HG02981 (cell line): ENCODE measurements around the gene YY1.
"Not testable (repeated sequence)": the region's sequence is repeated elsewhere in the genome, so short reads cannot be mapped to it uniquely, and the experiment has no call there.

ENCODE experiments used
- ATAC-seq: cut with Tn5 transposase; IDR thresholded peaks from one replicate; pipeline ENCODE4 v1.9.1; 2021; ENCODE audit warnings: mild to moderate bottlenecking, moderate library complexity; ENCODE audit not compliant: unreplicated experiment

YY1 gene

DNA sequence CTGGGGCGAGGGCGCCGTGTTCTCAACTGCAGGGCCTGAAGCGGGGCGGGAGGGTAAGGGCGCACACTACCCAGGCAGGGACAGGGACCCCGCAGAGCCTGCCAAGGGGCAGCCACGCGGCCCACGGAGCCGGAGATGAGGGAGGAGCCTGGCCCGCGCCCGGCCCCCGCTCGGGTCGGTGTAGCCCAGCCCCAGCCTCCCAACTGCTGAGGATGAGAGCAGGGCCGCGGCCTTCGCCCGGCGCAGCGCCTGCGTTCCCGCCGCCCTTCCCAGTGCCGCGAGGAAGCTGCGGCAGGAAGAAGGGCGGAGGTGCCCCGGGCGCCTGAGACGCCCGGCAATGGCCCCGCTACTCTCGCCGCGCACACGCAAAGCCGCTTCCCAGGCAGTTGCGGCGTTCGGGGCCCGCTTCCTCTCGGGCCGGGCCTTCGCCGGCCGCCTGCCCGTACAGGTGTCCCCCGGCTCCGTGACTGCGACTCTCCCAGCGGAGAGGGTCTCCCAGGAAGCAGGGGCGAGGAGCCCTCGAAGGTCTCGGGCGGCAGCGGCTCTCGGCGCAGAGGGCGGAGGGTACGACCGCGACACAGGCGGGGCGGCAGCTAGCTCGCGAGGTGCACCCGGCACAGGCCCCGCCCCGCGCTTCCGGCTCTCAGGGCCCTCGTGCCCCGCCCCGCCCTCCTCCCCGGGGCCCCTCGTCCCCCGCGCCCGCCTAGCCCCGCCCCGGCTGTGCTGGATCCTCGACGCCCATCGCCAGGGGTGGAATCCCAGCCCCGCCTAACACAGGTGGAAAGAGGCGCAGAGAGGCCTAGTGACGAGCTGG is 24.8 kb upstream of the YY1 start:
- ATAC-seq = peak; percentile 94

DNA sequence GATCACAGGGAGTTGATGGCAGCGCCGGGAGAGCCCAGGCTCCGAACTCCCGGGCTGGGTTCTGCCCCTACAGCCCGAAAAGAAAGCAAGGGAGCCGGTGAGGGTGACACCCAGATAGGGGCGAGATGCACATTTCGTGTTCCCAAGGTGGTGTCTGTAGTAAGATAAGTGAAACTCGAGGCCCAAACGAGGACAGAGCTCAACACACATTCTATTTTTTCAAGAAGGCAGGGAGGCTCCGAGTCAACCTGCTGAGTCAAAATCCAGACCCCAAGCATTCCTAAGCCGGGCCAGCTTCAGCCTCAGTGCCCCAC is 24.2 kb upstream of the YY1 start:
- ATAC-seq = no peak

GRCh38 chr14:100215330-100215885 is 23.5 kb upstream of the YY1 start:
- ATAC-seq = no peak

GRCh38 chr14:100219126-100219785 is 19.7 kb upstream of the YY1 start:
- ATAC-seq = no peak

GRCh38 chr14:100221533-100222223 is 17.3 kb upstream of the YY1 start:
- ATAC-seq = peak; percentile 90

- no peak for ATAC-seq
Observed at GRCh38 chr14:100222224-100223093, 16.5 kb upstream of the YY1 start.

DNA sequence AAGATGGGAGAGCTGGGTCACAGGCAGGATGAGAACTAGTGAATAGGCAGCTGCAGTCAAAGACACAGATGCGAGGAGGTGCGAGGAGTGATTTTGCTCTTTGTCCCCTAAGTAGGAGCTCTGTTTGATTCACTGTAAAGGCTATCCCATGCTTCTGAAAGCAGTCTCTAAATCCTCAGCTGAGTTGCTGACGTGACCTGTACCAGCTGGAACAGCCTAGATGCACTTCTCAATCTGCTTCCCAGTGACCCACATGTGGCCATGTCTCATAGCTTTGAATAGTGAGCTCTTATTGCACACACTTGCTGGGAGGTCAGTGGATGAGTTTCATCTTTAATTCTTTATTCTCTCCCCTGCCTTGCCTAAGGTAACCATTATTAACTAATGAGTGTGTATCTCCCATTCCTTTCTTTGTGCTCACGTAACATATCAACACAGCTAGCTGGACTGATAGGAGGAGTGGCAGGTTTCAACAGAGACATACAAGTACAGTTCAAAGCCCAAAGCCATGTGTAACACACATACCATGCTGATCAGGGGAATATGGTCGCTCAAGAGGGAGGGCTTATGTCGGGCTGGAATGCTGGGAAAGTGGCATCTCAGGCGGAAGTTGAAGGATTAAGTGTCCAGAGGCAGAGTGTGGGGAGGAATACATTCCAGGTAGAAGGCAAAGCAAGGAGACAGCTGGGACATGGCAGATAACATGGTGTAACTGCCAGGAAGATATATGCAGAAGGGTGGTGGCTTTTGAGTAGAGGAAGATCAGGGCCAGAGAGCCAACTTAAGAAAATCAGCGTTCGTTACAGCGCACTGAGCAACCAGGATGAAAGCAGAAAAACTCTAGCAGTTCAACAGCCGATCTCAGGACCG is 15.4 kb upstream of the YY1 start:
- ATAC-seq = no peak

DNA sequence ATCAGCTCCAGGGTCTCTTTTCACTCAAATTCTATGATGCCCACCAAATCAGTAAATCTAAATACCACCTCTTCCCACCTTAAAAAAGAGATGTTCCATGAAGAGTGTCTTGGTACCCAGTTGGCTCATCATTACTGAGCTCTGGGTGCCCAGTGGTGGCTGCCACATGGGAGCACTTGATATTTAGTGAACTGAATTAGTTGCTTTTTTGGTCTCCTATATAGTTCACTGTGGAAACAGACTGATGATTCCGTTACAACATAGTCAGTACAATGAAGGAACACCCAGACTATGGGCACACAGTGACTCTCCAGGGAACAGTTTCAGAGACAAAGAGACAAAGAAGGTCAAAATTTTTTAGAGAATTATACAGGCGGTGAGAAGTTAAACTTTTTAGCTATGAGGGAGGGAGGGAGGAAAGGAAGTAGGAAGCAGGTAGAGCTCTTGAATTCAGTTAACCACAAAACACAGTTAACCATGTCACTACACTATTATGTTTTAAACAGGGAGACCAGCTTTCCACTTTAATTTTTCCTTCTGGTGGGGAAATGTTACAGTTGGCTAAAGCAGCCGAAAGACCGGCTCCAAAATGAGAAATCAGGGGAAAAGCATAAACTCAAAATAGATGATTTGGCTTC is 14.6 kb upstream of the YY1 start:
- no peak for ATAC-seq

GRCh38 chr14:100225169-100225568 is 13.8 kb upstream of the YY1 start:
- no peak for ATAC-seq

DNA sequence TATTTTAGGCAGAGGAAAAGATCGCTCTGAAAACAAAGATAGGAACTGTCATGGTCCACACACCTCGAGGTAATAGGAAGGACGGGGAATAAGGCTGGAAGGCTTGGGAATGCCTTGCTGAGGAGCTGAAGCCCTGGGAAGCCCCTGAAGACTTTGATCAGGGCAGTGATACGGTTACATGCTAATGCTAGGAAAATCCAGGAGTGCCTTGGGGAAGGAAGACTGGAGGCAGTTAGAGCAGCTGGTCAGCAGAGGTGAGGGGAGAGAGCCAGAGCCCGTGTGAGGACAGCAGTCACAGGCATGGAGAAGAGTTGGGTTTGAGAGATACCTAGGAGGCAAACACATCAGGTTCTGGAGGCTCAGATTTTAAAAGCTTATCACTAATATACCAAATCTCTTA is 8.6 kb upstream of the YY1 start:
- no peak for ATAC-seq

- ATAC-seq = no peak
Observed at GRCh38 chr14:100234511-100234910, 4.4 kb upstream of the YY1 start.

- ATAC-seq = not testable (repeated sequence)
Observed at GRCh38 chr14:100236271-100236818, 2.6 kb upstream of the YY1 start.

- no peak for ATAC-seq
Observed at GRCh38 chr14:100236881-100237280, 2.1 kb upstream of the YY1 start.

DNA sequence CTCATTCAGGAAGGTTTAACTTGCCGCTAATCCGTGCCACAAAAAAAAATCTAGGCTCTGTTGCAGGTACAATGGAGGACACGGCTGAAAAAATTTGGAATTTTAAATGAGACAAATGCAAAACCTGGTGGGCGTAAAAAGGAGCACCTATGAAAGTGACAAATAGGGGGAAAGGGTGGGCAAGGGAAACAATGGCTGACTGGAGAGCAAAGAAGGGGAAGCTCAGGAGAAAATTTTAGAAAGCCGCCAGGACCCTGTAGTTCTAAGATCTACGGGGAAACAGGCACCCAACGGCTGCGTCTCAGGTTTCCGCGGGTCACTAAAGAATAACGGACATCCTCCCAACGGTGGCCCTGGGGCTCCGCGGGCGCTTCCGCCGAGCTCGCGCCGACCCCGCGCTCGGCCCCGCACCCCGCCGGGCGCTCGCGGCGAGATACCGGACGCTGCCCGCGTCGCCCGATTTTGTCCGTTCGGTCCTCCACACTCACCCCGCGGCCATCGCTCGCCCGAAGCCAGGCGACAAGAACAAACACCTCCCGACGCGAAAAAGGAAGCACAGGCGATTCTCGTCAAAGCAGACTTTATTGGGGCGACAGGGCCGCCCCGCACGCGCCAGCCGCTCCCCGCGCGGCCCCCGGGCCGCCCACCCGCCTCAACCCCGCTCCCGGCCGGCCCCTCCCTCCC is 1.1 kb upstream of the YY1 start:
- ATAC-seq = peak; percentile 19

- no peak for ATAC-seq
Observed at GRCh38 chr14:100239211-100239839, 381 bp downstream of the YY1 start.

DNA sequence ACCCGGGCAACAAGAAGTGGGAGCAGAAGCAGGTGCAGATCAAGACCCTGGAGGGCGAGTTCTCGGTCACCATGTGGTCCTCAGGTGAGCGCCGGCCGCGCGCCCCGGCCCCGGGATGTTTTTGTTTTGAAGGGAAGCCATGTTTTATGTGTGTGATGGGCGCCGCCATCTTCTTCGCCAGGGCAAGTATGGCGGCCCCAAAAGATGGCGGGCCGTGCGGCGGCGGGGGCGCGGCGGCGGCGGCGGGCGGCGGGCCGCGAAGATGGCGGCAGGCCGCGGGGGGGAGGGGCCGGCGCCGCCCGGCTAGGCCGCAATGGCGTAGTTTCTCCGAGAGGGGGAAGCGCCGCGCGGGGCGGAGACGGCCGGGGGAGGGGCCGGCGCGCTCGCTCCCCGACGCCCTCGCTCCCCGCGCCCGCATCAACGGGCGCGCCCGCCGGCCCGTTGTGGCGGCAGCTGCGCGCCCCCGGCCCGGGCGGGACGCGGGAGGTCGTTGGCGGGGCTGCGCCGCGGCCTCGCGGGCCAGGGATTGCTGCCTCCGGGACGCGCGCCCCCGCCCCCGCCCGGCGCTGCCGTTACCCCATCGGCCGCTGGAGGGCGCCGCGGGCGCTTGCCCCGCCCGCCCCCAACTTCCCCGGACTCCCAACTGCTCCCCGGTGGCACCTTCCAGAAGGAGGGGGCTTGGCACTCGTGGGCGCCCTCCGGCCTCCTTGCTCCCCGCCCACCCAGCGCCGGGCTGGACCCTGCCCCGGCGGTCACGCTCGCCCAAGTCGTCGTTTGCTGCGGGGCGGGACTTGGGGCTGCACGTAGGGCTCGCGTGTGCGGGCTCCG is 1.1 kb downstream of the YY1 start:
- peak; percentile 36 for ATAC-seq

DNA sequence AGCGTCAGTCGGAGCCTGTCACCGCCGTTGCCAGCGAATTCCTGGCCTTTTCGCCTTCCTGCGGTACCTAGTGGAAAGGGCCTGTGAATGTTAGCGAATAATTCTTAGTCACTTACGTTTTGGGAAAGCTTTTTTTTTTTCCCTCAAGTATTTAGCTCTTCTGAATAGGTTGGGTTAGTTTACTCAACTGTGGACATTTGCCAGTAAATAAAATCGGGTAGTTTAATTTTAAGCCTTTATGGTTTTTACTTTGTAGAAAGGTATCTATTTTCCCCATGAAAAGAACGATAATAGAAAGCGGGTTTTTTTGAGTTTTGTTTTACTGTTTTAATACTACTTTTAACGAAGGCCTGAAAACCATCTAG is 1.7 kb downstream of the YY1 start:
- no peak for ATAC-seq
